ENCODE data around the gene CRYL1.

DNA sequence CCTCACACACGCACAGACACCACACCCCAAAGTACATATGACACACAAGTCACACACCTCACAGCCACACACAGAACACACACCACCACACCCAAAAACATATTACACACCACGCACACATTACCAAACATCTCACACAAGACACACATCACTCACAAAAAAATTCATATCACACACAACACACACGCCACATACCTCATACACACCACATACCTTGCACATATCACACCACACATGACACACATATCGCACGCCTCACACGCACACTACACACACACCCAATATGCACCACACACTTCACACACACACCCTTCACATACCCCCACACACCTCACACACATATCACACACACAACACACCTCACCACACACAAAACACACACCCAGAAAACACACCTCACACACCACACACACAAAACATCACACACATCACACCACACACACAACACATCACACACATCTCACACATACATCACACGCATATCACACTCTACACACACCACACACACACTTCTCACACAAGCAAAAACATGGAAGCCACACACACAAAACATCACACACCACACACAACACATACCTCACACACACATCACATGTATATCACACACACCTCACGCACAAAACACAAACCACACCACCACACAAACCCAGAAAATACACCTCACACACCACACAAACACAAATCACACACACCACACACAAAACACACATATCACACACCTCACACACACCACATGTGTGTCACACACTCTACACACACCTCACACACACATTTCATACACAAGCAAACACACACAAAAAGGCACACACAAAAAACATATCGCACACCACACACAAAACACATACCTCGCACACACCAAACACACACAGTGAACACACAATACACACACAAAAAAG, 132.1 kb downstream of the CRYL1 start:
- TF ChIP-seq, protein P1, sequence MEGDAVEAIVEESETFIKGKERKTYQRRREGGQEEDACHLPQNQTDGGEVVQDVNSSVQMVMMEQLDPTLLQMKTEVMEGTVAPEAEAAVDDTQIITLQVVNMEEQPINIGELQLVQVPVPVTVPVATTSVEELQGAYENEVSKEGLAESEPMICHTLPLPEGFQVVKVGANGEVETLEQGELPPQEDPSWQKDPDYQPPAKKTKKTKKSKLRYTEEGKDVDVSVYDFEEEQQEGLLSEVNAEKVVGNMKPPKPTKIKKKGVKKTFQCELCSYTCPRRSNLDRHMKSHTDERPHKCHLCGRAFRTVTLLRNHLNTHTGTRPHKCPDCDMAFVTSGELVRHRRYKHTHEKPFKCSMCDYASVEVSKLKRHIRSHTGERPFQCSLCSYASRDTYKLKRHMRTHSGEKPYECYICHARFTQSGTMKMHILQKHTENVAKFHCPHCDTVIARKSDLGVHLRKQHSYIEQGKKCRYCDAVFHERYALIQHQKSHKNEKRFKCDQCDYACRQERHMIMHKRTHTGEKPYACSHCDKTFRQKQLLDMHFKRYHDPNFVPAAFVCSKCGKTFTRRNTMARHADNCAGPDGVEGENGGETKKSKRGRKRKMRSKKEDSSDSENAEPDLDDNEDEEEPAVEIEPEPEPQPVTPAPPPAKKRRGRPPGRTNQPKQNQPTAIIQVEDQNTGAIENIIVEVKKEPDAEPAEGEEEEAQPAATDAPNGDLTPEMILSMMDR (IDR thresholded peaks at IDR 0.05; ENCODE audit: insufficient read depth, low read length, poor library complexity, severe bottlenecking), result no peak
- TF ChIP-seq EZH2phosphoT487 (conservative IDR thresholded peaks at IDR 0.05; ENCODE audit: low read length), result no peak

Measured in SU-DHL-6 (cell line).